ENCODE results near the gene ATP2A3.
"Not testable (repeated sequence)": the region's sequence is repeated elsewhere in the genome, so short reads cannot be mapped to it uniquely, and the experiment has no call there.

Gene ATP2A3

GRCh38 chr17:4003501-4004421 is 39.5 kb upstream of the ATP2A3 start:
- in situ Hi-C loops (cut with HindIII; ENCODE audit: low pct_unique_long_range_greater_than_20kb, low sequenced_read_pairs) = no loop called here

GRCh38 chr17:4003131-4003500 is 38.9 kb upstream of the ATP2A3 start:
- DNase-seq (ENCODE audit: low read depth in 1 of 2, low spot score in 1 of 2) = no peak
- no peak for TF ChIP-seq JUND (IDR thresholded peaks at IDR 0.05; ENCODE audit: low read depth)
- in situ Hi-C loops (cut with HindIII; ENCODE audit: low pct_unique_long_range_greater_than_20kb, low sequenced_read_pairs) = no loop called here

More at GRCh38 chr17:4003501-4004421, 39.5 kb upstream of the ATP2A3 start:
- TF ChIP-seq JUND (IDR thresholded peaks at IDR 0.05; ENCODE audit: low read depth) = no peak
- DNase-seq (ENCODE audit: low read depth in 1 of 2, low spot score in 1 of 2) = no peak

- in situ Hi-C loops (cut with HindIII; ENCODE audit: low pct_unique_long_range_greater_than_20kb, low sequenced_read_pairs) = no loop called here
- no peak for TF ChIP-seq JUND (IDR thresholded peaks at IDR 0.05; ENCODE audit: low read depth)
- peak in 1 of 2 experiments; percentile 18 for DNase-seq (ENCODE audit: low read depth in 1 of 2, low spot score in 1 of 2)
These were observed 36.9 kb upstream of the ATP2A3 start for GRCh38 chr17:4001048-4001590.

- in situ Hi-C loops (cut with HindIII; ENCODE audit: low pct_unique_long_range_greater_than_20kb, low sequenced_read_pairs) = no loop called here
- TF ChIP-seq JUND (IDR thresholded peaks at IDR 0.05; ENCODE audit: low read depth) = no peak
- DNase-seq (ENCODE audit: low read depth in 1 of 2, low spot score in 1 of 2) = no peak
These were observed 34.2 kb upstream of the ATP2A3 start for GRCh38 chr17:3998436-3998835.

GRCh38 chr17:3995067-3995466 is 30.8 kb upstream of the ATP2A3 start:
- DNase-seq (ENCODE audit: low read depth in 1 of 2, low spot score in 1 of 2) = no peak
- TF ChIP-seq JUND (IDR thresholded peaks at IDR 0.05; ENCODE audit: low read depth) = no peak
- in situ Hi-C loops (cut with HindIII; ENCODE audit: low pct_unique_long_range_greater_than_20kb, low sequenced_read_pairs) = no loop called here

GRCh38 chr17:3994221-3994576 is 30.0 kb upstream of the ATP2A3 start:
- in situ Hi-C loops (cut with HindIII; ENCODE audit: low pct_unique_long_range_greater_than_20kb, low sequenced_read_pairs) = no loop called here

GRCh38 chr17:3993493-3994220 is 29.4 kb upstream of the ATP2A3 start:
- in situ Hi-C loops (cut with HindIII; ENCODE audit: low pct_unique_long_range_greater_than_20kb, low sequenced_read_pairs) = no loop called here
- DNase-seq (ENCODE audit: low read depth in 1 of 2, low spot score in 1 of 2) = no peak

More at GRCh38 chr17:3994221-3994576, 30.0 kb upstream of the ATP2A3 start:
- TF ChIP-seq JUND (IDR thresholded peaks at IDR 0.05; ENCODE audit: low read depth) = no peak
- DNase-seq (ENCODE audit: low read depth in 1 of 2, low spot score in 1 of 2) = no peak

GRCh38 chr17:3992370-3992769 is 28.1 kb upstream of the ATP2A3 start:
- in situ Hi-C loops (cut with HindIII; ENCODE audit: low pct_unique_long_range_greater_than_20kb, low sequenced_read_pairs) = no loop called here
- no peak for DNase-seq (ENCODE audit: low read depth in 1 of 2, low spot score in 1 of 2)
- no peak for TF ChIP-seq JUND (IDR thresholded peaks at IDR 0.05; ENCODE audit: low read depth)

More at GRCh38 chr17:3993493-3994220, 29.4 kb upstream of the ATP2A3 start:
- no peak for TF ChIP-seq JUND (IDR thresholded peaks at IDR 0.05; ENCODE audit: low read depth)

GRCh38 chr17:3991699-3992098 is 27.5 kb upstream of the ATP2A3 start:
- in situ Hi-C loops (cut with HindIII; ENCODE audit: low pct_unique_long_range_greater_than_20kb, low sequenced_read_pairs); DNase-seq (ENCODE audit: low read depth in 1 of 2, low spot score in 1 of 2): not testable (repeated sequence)

- TF ChIP-seq JUND (IDR thresholded peaks at IDR 0.05; ENCODE audit: low read depth) = no peak
- in situ Hi-C loops (cut with HindIII; ENCODE audit: low pct_unique_long_range_greater_than_20kb, low sequenced_read_pairs) = no loop called here
- no peak for DNase-seq (ENCODE audit: low read depth in 1 of 2, low spot score in 1 of 2)
These were observed 26.3 kb upstream of the ATP2A3 start for GRCh38 chr17:3990386-3991127.

- in situ Hi-C loops (cut with HindIII; ENCODE audit: low pct_unique_long_range_greater_than_20kb, low sequenced_read_pairs) = no loop called here
- TF ChIP-seq JUND (IDR thresholded peaks at IDR 0.05; ENCODE audit: low read depth) = no peak
- DNase-seq (ENCODE audit: low read depth in 1 of 2, low spot score in 1 of 2) = no peak
These were observed 25.0 kb upstream of the ATP2A3 start for GRCh38 chr17:3989041-3989886.

Measured in T47D (cell line).